Suprapubic skin (tissue), 3 donors: ENCODE data around the gene PIM1.

ENCODE experiments used
- EP300 ChIP-seq: sonication (generic); formaldehyde crosslinking; IDR thresholded peaks from one replicate; pipeline ENCODE4 v1.6.1; 2017; ENCODE audit warnings: antibody characterized with exemption
- POLR2A ChIP-seq, 2 donors: fragments of 450-650 bp; IDR thresholded peaks; one replicate each; pipeline ENCODE4 v1.6.1; 2017; ENCODE audit warnings: antibody characterized with exemption in 2 of 2, mild to moderate bottlenecking in 2 of 2, moderate library complexity in 2 of 2
- TF ChIP-seq, protein P1 (sequence below), 2 donors: fragments of 200-600 bp in 1 of 2; fragments of 450-650 bp in 1 of 2; sonication (generic) in 1 of 2; IDR thresholded peaks; one replicate each; pipeline ENCODE4 v1.5.1; 2016 to 2019; ENCODE audit warnings: antibody characterized with exemption in 2 of 2, mild to moderate bottlenecking in 1 of 2, moderate library complexity in 1 of 2

DNA sequence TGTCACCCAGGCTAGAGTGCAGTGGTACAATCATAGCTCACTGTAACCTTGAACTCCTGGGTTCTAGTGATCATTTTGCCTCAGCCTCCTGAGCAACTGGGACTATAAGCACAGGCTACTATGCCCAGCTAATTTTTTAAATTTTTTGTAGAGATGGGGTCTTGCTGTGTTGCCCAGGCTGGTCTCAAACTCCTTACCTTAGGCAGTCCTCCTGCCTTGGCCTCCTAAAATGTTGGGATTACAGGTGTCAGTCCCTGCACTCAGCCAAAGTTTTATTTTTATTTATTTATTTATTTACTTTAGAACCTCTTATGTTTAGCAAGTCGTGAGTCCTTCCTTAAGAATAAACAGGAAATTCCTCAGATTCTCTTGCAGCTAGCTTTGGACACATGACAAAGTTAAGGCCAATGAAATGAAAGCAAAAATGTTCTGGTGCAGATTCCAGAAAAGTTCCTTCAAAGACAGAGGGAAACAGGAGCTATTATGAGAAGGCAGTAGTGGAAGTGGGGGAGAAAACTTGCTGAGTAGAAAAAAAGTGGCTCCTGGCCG, 19.1 kb downstream of the PIM1 start:
- TF ChIP-seq, protein P1, sequence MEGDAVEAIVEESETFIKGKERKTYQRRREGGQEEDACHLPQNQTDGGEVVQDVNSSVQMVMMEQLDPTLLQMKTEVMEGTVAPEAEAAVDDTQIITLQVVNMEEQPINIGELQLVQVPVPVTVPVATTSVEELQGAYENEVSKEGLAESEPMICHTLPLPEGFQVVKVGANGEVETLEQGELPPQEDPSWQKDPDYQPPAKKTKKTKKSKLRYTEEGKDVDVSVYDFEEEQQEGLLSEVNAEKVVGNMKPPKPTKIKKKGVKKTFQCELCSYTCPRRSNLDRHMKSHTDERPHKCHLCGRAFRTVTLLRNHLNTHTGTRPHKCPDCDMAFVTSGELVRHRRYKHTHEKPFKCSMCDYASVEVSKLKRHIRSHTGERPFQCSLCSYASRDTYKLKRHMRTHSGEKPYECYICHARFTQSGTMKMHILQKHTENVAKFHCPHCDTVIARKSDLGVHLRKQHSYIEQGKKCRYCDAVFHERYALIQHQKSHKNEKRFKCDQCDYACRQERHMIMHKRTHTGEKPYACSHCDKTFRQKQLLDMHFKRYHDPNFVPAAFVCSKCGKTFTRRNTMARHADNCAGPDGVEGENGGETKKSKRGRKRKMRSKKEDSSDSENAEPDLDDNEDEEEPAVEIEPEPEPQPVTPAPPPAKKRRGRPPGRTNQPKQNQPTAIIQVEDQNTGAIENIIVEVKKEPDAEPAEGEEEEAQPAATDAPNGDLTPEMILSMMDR (IDR thresholded peaks at IDR 0.05): no peak
- TF ChIP-seq EP300 (no peak), POLR2A (IDR thresholded peaks at IDR 0.05) (no peak)
